22Rv1 (cell line): Measurements from ENCODE around the gene PYY.

Experiments used
- CTCF ChIP-seq: fragments of 450-650 bp; IDR thresholded peaks from 2 replicates; pipeline ENCODE4 v1.5.1; 2017; ENCODE audit warnings: mild to moderate bottlenecking
- ZFX ChIP-seq: fragments of 450-650 bp; IDR thresholded peaks from 2 replicates; pipeline ENCODE4 v1.6.1; 2017; ENCODE audit warnings: antibody characterized with exemption, borderline replicate concordance

- no peak for TF ChIP-seq CTCF
- no peak for TF ChIP-seq ZFX
These were observed 12.5 kb upstream of the PYY start for GRCh38 chr17:43966276-43966675.
